ENCODE data around the gene SLC39A2. TPM values are rescaled to one million over a fixed set of nuclear protein-coding genes. Genes with fewer than 3 reads are reported as not detected.

SLC39A2 gene
- total and polyA plus RNA-seq, 2 donors (not counting 3 experiments of a cell fraction or from before 2014, with no cell fraction given), result 0.06 TPM; not detected in 1

DNA sequence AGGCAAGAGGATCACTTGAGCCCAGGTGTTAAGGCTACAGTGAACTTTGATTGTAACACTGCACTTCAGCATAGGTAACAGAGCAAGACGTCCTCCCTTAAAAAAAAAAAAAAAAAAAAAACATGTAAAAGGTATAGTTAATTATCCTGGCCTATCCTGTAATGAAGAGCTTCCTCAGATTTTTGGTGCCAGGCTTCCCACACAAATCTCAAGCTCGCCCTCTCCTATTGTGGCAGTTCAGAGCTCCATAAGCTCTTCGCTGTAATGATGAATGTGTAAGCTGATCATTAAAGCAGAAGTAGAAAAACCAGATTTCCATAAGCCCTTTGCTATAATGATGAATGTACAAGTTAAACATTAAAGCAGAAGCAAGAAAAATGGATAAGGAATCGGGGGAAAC, 2.0 kb upstream of the SLC39A2 start:
- peaks cover 15 to 17% of the 10 kb centered on the region in 2 experiments for H3K36me3 ChIP-seq (ENCODE audit: control insufficient read depth in 2 of 2, extremely low read depth in 1 of 2, insufficient read depth in 2 of 2, low read length in 2 of 2)
- FAIRE-seq, result no peak

DNA sequence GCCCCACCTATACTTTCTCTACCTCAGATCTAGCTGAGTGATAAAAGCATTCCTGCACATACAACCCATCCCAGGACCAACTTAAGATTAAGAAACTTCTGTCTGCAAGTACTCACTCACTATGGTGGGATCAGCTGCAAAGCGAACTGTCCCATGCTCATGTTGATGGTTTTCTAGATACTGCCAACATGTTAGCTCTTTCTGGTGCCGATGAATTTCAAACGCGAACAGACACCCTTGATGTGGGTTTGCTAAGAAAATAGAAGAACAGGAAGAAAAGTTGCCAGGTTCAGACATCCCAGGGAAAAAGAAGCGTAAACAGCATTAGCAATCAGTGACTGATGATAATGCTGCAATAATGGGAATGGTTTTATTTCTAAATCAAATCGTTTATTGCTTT, 1.5 kb upstream of the SLC39A2 start:
- intact Hi-C loops (cut with micrococcal nuclease) (no loop called here), dilution Hi-C loops (cut with MboI; ENCODE audit: extremely low pct_ligation_motif_present, low sequenced_read_pairs) (no loop called here)
- H3K79me2 ChIP-seq (ENCODE audit: control insufficient read depth, insufficient read depth, low read length), result no peaks in the 10 kb centered on the region
- no peaks in the 10 kb centered on the region for H3K9me1 ChIP-seq (replicated peaks; ENCODE audit: control insufficient read depth, extremely low read depth, insufficient read depth, low read length)
- no peak overlapping the region for H2AFZ ChIP-seq (ENCODE audit: low read depth, low read length)
- H3K4me3 ChIP-seq (replicated peaks in 1 of 3; ENCODE audit: insufficient read depth in 1 of 3, low read depth in 1 of 3, low read length in 3 of 3), result no peak overlapping the region
- H3K9me3 ChIP-seq (replicated peaks; ENCODE audit: control insufficient read depth, insufficient read depth, low read length), result no peaks in the 10 kb centered on the region
- CTCF ChIA-PET, result interaction anchor here (0.7 to 3.5 kb wide), 6 partner anchors 8 to 140 kb away, joined by 3 to 23 read pairs (median 6); no protein-coding TSS in a partner anchor
- peaks cover 15 to 17% of the 10 kb centered on the region in 2 experiments for H3K36me3 ChIP-seq (ENCODE audit: control insufficient read depth in 2 of 2, extremely low read depth in 1 of 2, insufficient read depth in 2 of 2, low read length in 2 of 2)
- no TSS peak for BruUV-seq (replicated peaks)
- H3K27me3 ChIP-seq (ENCODE audit: control insufficient read depth in 2 of 2, insufficient read depth in 2 of 2, low read length in 2 of 2), result no peaks in the 10 kb centered on the region
- H3K4me2 ChIP-seq (ENCODE audit: insufficient read depth, low read length), result no peak overlapping the region
- TF ChIP-seq, protein P1, sequence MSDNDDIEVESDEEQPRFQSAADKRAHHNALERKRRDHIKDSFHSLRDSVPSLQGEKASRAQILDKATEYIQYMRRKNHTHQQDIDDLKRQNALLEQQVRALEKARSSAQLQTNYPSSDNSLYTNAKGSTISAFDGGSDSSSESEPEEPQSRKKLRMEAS (IDR thresholded peaks at IDR 0.05; ENCODE audit: insufficient read depth, insufficient read length), result no peak
- TF ChIP-seq POLR2AphosphoS5 (IDR thresholded peaks at IDR 0.05; ENCODE audit: insufficient read depth, low read depth, low read length), result no peak
- TF ChIP-seq MYC (IDR thresholded peaks at IDR 0.05; ENCODE audit: low read depth, low read length), result no peak
- TF ChIP-seq EZH2 (IDR thresholded peaks at IDR 0.05; ENCODE audit: borderline replicate concordance, low read depth, low read length, severe bottlenecking), result no peak
- TF ChIP-seq FOS (IDR thresholded peaks at IDR 0.05; ENCODE audit: borderline replicate concordance, insufficient read depth, low read length), result no peak
- TF ChIP-seq, protein P2, sequence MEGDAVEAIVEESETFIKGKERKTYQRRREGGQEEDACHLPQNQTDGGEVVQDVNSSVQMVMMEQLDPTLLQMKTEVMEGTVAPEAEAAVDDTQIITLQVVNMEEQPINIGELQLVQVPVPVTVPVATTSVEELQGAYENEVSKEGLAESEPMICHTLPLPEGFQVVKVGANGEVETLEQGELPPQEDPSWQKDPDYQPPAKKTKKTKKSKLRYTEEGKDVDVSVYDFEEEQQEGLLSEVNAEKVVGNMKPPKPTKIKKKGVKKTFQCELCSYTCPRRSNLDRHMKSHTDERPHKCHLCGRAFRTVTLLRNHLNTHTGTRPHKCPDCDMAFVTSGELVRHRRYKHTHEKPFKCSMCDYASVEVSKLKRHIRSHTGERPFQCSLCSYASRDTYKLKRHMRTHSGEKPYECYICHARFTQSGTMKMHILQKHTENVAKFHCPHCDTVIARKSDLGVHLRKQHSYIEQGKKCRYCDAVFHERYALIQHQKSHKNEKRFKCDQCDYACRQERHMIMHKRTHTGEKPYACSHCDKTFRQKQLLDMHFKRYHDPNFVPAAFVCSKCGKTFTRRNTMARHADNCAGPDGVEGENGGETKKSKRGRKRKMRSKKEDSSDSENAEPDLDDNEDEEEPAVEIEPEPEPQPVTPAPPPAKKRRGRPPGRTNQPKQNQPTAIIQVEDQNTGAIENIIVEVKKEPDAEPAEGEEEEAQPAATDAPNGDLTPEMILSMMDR (IDR thresholded peaks at IDR 0.05; ENCODE audit: extremely low read depth in 1 of 2, insufficient read depth in 1 of 2, low read depth in 1 of 2, low read length in 2 of 2), result no peak
- TF ChIP-seq JUN (IDR thresholded peaks at IDR 0.05; ENCODE audit: borderline replicate concordance, insufficient read depth, insufficient read length, low read depth), result no peak
- TF ChIP-seq GATA2 (IDR thresholded peaks at IDR 0.05; ENCODE audit: insufficient read depth, insufficient read length, low read depth, low read length), result no peak
- TF ChIP-seq POLR2A (IDR thresholded peaks at IDR 0.05; ENCODE audit: low read depth, low read length), result no peak
- FAIRE-seq (no peak), DNase-seq (ENCODE audit: low read depth, low spot score) (no peak)
- H4K20me1 ChIP-seq (replicated peaks; ENCODE audit: control insufficient read depth, extremely low read depth, insufficient read depth, low read length), result no peaks in the 10 kb centered on the region
- no peak overlapping the region for H3K9ac ChIP-seq (replicated peaks; ENCODE audit: extremely low read depth, insufficient read depth, low read length)
- no peaks in the 10 kb centered on the region for H3K4me1 ChIP-seq (ENCODE audit: control insufficient read depth, extremely low read depth, insufficient read depth, low read length)
- POLR2A ChIA-PET, result no interaction called here
- H3K27ac ChIP-seq (ENCODE audit: insufficient read depth, low read depth, low read length), result no peak overlapping the region

More for the DNA sequence above, 2.0 kb upstream of the SLC39A2 start:
- intact Hi-C loops (cut with micrococcal nuclease) (no loop called here), dilution Hi-C loops (cut with MboI; ENCODE audit: extremely low pct_ligation_motif_present, low sequenced_read_pairs) (no loop called here)
- DNase-seq (ENCODE audit: low read depth, low spot score), result no peak
- POLR2A ChIA-PET, result interaction anchor here (0.6 kb wide), 1 partner anchor 654 kb away, joined by 5 read pairs; no protein-coding TSS in a partner anchor
- CTCF ChIA-PET, result interaction anchor here (0.7 to 3.5 kb wide), 5 partner anchors 8 to 140 kb away, joined by 3 to 23 read pairs (median 9); no protein-coding TSS in a partner anchor
- no peaks in the 10 kb centered on the region for H3K9me3 ChIP-seq (replicated peaks; ENCODE audit: control insufficient read depth, insufficient read depth, low read length)
- H3K9me1 ChIP-seq (replicated peaks; ENCODE audit: control insufficient read depth, extremely low read depth, insufficient read depth, low read length), result no peaks in the 10 kb centered on the region
- H2AFZ ChIP-seq (ENCODE audit: low read depth, low read length), result no peak overlapping the region
- H3K27me3 ChIP-seq (ENCODE audit: control insufficient read depth in 2 of 2, insufficient read depth in 2 of 2, low read length in 2 of 2), result no peaks in the 10 kb centered on the region
- no peak overlapping the region for H3K4me3 ChIP-seq (replicated peaks in 1 of 3; ENCODE audit: insufficient read depth in 1 of 3, low read depth in 1 of 3, low read length in 3 of 3)
- no peak overlapping the region for H3K27ac ChIP-seq (ENCODE audit: insufficient read depth, low read depth, low read length)
- TF ChIP-seq POLR2A (IDR thresholded peaks at IDR 0.05; ENCODE audit: low read depth, low read length), result no peak
- no peak for TF ChIP-seq JUN (IDR thresholded peaks at IDR 0.05; ENCODE audit: borderline replicate concordance, insufficient read depth, insufficient read length, low read depth)
- TF ChIP-seq EZH2 (IDR thresholded peaks at IDR 0.05; ENCODE audit: borderline replicate concordance, low read depth, low read length, severe bottlenecking), result no peak
- TF ChIP-seq, protein P2 (IDR thresholded peaks at IDR 0.05; ENCODE audit: extremely low read depth in 1 of 2, insufficient read depth in 1 of 2, low read depth in 1 of 2, low read length in 2 of 2), result no peak
- no peaks in the 10 kb centered on the region for H3K4me1 ChIP-seq (ENCODE audit: control insufficient read depth, extremely low read depth, insufficient read depth, low read length)
- H3K4me2 ChIP-seq (ENCODE audit: insufficient read depth, low read length), result no peak overlapping the region
- no peaks in the 10 kb centered on the region for H4K20me1 ChIP-seq (replicated peaks; ENCODE audit: control insufficient read depth, extremely low read depth, insufficient read depth, low read length)
- H3K79me2 ChIP-seq (ENCODE audit: control insufficient read depth, insufficient read depth, low read length), result no peaks in the 10 kb centered on the region
- no TSS peak for BruUV-seq (replicated peaks)
- no peak overlapping the region for H3K9ac ChIP-seq (replicated peaks; ENCODE audit: extremely low read depth, insufficient read depth, low read length)
